HG02759 (cell line): ENCODE data around the gene TGIF1.
A peak's percentile ranks its signal among the peaks of the same experiment; 100 is the strongest.

Experiments used
- ATAC-seq: cut with Tn5 transposase; IDR thresholded peaks from one replicate; pipeline ENCODE4 v1.9.1; 2021; ENCODE audit warnings: mild to moderate bottlenecking, moderate library complexity; ENCODE audit not compliant: unreplicated experiment

Gene TGIF1

DNA sequence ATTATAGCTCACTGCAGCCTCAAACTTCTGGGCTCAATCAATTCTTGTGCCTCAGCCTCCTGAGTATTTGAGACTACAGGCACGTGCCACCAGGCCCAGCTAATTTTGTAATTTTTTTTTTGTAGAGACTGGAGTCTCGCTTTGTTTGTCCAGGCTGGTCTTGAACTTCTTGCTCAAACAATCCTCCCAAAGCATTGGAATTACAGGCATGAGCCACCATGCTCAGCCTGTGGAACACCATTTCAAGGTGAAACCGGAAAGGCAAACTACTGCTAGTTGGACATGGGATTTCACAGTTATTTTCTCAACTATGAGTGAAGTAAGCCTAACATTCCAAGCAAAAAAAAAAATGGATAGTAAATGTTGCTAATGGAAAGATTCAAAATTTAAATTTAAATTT is 20.9 kb upstream of the TGIF1 start:
- ATAC-seq: no peak

DNA sequence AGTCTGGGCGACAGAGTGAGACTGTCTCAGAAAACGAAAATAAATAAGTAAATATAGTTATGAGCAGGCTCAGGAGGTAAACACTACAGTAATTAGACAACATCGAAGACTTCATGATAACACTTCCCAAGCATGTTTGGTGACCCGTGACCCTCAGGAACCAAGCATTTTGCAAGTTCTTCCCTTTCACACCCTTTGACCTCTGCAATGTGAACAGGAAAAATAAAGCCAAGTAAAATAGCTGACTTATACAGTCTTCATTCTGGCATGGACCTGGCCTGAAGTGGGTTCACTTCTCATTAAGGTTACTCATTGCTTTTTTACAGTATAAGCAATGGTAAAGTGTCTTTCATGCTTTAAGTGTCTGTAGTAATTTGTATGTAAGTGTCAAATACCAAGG is 15.3 kb upstream of the TGIF1 start:
- no peak for ATAC-seq

DNA sequence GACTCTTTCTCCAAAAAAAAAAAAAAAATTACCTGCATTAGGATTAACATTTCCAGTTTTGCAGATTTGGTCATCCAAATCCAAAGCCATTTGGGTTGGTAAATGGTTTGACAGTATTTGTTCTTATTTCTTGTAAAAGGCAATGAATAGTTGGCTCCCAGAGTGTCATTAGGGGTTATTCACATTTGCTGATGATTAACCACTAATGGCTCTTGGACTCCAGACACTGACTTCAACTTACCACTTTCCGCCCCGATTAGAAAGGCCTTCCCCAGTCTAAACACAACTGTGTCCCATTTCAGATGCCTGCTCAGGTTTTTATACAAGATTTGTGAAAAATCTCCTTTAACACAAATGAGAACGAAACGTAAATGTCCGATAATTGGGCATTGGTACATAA is 9.6 kb upstream of the TGIF1 start:
- ATAC-seq: no peak

DNA sequence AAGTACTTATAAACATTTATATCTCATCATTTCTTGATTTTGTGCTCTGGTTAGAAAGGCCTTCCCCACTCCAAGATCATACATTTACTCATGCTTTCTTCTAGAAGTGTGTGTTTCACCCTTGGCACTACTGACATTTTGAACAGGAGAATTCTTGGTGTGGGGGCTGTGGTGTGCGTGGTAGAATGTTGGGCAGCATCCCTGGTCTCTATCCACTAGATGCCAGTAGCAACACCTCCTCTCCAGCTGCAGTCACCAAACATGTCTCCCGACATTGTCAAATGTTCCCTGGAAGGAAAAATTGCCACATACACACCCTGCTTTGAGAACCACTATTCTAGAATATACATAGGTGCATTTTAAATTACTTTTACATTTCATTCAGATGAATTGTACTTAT is 8.7 kb upstream of the TGIF1 start:
- no peak for ATAC-seq

DNA sequence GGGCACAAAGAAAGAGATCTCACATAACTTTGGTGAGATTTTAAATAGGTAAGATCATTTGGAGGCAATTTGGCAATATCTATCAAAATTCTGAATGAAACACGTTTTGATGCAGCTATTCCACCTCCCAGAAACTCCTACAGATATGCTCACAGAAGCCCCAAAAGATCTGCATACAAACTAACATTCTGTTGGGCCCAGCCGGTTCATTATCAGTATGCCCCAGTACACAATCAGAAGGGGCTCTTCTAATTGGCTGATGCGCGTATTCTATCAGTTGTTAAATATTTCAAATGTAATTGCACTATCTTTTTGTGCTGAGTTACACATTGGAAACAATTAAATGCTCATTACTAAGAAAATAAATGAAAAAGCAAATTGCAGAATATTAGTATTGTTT is 7.1 kb upstream of the TGIF1 start:
- no peak for ATAC-seq

DNA sequence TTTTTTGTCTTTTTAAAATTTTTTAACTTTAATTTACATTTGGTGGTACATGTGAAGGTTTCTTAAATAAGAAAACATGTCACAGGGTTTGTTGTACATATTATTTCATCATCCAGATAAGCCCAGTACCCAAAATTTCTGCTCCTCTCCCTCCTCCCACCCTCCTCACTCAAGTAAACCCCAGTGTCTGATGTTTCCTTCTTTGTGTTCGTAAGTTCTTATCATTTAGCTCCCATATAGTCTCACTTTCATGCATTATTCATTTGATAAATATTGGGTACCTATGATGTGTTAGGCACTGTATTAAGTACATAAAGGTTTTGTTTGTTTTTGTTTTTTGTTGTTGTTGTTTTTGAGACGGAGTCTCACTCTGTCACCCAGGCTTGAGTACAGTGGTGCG is 5.7 kb upstream of the TGIF1 start:
- ATAC-seq: no peak

DNA sequence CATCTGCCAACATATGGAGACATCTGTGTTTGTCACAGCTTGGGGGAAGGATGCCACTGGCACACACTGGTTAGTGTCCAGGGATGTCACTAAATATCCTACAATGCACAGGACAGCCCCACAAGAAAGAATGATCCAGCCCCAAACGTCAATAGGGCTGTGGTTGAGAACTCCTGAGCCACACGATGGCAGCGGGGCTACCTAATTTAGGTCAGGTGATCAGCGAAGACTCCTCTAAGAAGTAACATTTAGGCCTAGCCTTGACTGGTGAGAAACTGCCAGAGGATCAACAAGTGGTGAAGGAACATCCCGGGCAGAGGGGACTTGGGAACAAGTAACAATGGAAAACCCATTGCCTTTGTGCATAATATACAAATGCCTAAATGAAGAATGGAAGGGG is 5.0 kb upstream of the TGIF1 start:
- no peak for ATAC-seq

DNA sequence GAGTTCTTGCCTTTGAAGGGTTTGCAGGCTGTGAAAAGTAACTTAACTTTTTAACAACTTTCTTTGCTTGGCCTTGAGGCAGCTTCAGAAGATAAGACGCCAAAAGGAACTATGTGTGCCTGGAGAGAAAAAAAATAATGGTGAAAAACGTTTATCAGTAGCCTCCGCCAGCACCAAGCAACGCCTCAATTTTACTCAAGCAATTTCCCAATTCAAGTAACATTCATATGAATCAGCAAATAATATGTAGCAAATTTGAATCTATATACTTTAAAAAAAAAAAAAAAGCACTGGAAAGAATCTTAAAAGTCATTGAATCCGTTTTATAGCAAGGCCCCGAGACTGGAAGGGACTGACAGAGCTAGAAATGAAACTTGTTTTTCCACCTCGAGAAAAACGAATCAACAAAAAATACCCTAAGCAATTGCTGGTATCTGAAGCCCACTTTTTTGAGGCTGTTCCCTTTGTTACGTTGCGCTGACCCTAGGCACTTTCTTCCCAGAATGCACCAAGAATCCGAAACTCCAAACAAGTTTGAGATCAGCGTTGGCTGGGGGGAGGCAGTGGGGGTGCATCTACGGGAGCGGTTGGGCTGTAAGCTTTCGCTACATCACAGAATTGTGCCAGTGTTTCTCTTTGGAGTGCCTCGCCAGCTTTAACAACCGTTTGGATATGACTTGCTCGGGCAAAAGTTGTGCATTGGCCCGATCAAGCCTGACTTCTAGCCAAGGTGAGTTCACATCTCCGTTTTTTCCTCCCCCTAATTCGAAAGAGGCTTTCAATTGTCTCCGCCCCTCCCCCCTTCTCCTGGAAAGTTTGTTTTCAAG is 2.7 kb upstream of the TGIF1 start:
- ATAC-seq: no peak

DNA sequence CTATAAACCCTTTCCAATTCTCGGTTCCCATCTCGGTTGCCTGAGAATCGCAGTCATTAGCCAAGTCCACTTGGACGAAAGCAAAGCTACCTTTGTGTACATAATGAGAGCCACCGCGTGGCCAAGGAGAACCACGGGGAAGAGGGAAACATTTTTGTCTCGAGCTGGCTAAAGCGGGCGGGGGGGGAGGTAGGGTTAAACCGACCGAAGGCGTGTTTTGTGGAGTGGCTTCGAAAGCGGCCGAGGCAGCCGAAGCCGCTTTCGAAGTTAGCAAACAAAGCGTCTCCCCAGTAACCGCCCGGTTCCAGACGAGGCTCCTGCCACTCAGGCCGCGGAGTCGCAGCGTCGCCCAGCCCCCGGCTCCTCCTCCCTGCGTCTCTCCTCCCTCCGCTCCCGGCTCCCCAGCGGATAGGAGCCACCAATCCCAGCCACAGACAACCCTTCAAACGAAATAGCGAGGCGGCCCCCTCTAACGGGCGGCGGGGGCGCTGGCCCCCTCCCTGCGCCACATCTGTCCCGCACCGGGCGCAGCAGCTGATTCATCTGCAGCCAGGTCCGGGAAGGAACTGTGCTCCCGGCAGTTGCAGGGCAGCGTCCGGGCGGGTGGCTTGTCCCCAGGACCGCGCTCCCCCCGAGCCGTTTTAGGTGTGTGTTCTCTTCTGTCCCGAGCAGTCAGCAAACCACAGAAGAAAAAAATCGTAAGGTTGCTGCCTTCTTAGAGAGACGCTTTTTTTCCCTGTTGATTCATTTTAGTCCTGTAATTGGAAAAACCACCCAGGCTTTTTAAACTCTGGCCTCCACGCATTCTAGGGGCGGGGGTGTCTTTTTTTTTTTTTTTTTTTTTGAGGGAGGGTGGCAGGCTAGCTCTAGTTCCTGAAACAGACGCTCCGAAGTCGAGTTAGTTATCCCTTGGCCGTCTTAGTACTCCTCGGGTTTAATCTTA is 1.8 kb upstream of the TGIF1 start:
- ATAC-seq: peak; percentile 66

DNA sequence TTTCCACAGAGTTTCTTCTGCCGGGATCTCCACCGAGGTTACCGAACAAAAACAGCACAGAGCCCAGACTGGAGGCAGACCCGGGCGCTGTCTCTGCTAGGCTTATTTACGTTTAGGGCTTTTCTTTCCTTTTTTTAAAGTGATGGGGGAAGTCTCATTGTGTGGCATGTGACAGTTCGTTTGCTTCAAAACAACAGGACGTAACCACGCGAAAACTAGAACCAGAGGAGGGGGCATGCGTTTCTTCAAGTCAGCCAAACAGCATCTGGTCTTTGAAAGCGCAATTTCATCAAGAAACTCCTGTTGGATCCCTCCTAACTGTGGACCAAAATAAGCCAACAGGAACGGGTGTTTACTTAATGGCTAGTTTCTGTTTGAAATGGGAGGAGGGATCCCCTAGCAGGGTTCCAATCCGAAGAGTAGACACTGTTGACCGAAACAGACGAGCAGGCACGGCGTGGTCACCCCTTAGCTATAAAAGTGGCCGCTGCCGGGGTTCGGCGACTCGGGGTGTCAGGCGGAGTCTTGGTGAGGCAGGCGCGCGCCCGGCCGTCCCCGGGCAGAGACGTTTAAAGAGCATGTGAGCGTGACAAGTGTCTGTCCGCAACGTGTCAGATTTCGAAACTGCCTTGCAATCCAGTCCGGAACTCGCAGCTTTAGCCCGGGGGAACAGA is 997 bp upstream of the TGIF1 start:
- ATAC-seq: peak; percentile 51

DNA sequence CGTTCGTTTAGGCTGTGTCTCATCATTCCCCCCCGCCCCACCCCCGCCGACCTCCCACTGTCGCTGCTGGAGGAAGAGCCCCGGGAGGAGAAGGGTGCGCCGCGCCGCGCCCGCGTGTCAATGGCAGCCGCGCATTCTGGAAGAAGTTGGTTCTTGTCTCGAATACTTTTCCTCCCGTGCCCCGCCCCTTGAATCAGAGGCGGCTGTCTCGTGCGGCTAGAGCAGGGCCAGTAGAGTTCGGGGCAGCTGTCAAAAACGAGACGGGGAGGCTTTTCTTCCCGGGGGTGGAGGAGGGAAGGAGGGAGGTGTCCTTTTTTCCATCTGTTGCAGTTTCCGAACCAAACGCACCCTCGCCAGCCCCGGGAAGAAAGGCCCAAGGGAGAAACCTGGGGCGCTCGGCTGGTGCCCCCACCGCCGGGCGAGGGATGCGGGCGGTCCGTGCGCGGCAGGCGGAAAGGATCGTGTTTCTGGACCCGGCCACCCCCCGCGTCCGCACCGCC is 410 bp upstream of the TGIF1 start:
- peak; percentile 9 for ATAC-seq

DNA sequence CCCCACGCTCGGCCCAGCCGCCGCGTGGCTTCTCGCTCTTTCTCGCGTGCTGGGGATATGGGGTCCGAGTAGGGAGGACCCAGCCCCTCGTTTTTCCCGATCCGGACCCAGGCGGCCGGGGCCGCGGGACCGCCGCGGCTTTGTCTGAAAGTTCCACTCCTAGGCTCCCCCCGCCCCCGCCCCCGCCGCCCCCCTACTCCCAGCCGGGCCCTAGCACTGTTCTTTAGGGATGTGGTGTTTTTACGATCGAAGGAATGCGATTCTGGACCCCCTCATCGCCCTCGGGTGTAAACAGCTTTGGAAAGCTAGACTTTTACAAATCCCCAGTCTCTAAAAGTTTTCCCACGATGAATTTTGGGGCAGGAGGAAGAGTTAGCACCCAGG is 819 bp downstream of the TGIF1 start:
- no peak for ATAC-seq

DNA sequence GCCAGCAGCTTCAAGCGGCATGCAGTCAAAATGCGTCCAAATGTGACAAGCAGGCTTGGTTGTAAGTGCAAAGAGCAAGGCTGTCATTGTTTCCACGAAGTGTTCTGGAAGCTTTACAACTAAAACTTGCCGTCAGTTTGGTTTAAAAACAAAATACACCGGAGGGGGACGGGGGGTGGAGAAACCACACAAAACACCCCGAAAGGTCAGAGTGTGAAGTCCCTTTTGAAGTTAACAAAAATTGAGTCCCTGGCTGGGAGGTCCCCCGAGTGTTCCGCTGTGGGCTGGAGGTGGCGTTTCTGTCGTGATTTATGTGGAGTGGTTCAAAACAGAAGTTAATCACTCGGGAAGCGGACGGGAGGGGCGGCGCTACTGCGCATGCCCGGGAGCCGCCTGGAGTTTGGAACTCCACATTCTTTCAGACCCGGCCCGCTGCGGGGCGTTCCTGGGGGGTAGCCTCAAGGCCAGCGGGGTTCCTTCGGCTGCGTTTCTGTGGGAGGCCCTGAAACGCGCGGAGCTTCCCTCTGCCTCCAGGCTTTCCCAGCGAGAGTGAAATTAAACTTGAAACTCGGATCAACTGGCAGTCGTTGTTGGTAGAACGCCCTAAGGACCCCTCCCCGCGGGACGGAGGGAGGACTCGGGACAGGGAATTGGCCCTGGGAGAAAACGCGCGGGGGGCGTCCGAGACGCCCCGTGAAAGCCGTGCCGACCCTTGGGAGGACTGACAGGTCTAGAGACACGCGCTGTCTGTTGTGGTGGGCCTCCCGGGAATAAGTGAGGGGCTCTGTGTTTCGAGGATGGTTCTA is 1.4 kb downstream of the TGIF1 start:
- ATAC-seq: no peak

DNA sequence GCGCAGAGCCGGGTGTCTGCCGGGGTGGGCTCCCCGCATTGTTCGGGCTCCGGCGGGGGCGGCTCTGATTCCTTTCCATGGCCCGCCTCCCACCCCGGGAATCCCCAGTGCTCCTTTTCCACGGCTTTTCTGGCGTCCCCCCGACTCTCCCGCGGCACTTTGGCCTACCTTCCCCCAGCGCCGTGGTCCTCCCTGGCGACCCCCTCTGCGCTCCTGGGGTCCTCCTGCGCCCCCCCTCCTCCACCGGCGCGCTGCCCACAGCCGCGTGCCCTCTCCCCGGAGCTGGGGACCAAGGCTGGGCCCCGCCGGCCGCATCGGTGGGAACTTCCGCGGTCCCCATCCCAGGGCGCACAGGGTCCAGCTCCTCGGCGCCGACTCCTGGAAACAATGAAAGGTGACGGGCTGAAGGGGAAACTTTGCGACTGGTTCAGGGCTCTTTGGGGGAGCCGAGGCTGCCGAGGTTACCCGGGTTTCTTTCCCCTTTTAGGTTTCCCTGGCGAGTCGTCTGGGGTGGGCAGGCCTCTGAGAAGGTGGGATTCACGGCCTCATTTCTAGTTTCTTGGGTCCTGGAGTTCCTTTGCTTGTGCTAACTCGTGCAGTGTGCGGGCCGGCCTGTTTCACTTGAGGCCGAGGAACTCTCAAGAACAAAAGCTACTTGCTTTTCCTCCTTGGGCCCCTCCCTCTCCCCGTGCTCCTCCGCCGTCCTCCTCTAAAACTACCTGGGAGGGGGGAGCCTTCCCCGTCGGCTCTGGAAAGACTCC is 2.2 kb downstream of the TGIF1 start:
- no peak for ATAC-seq

DNA sequence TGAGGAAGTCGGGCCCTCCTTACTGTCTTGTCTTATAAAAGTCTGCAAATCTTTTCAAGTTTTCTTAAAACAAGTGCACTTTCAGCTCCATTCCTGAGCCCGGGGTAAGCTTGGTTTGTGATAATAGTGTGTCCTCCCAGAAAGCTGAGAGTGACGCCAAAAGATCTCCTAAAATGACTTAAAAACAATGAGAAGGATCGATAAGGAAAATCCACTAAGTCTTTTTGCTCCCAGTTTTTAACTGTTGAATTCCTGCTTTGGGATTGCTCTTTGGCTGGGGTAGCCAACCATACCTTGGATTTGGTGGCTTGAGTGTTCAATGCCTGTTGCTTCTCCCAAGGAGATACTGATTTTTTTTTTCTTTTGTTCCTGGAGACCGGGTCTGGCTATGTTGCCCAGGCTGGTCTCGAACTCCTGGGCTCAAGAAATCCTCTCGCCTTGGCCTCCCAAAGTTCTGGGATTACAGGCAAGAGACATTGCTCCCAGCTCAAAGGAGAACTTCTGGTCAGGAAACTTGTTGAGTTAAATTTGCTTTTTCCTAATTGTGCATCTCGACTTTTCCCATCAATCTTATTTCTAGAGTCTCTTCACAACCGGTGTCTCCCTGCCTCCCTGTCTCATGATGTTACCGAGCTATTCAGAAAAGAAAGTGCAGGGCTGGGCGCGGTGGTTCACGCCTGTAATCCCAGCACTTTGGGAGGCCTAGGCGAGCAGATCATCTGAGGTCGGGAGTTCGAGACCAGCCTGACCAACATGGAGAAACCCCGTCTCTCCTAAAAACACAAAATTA is 3.0 kb downstream of the TGIF1 start:
- ATAC-seq: no peak

DNA sequence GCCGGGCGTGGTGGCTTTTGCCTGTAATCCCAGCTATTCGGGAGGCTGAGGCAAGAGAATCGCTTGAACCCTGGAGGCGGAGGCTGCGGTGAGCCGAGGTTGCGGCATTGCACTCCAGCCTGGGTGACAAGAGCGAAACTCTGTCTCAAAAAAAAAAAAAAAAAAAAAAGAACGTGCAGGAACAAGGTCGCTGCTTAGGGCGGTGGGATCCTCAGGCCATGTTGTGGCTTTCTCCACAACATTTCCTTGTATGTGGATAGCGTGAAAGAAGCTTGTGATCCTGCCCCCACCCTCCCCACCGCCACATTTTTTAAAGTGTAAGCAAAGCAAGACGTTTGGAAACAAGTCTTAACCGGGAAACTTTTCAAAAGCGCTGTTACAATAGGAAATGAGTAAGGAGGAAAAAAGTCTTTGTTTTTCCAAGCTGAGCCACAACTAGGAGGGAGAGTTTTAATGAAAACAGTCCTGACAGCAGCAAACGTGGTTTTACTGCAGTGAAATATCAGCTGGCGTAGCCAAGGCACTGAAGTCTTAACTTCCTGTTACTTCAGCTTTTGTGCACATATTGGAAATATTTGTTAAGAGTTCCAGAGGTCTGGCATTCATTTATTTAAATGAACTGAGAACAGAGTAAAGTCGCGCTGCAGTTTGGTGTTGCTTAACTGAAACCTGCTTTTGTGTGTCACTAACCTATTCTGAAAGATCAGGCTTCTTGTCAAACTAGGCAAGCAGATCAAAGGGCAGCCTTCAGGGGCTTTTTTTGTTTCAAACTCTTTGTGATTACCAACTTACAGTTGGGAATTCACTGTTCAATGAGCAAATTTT is 3.8 kb downstream of the TGIF1 start:
- ATAC-seq: no peak

DNA sequence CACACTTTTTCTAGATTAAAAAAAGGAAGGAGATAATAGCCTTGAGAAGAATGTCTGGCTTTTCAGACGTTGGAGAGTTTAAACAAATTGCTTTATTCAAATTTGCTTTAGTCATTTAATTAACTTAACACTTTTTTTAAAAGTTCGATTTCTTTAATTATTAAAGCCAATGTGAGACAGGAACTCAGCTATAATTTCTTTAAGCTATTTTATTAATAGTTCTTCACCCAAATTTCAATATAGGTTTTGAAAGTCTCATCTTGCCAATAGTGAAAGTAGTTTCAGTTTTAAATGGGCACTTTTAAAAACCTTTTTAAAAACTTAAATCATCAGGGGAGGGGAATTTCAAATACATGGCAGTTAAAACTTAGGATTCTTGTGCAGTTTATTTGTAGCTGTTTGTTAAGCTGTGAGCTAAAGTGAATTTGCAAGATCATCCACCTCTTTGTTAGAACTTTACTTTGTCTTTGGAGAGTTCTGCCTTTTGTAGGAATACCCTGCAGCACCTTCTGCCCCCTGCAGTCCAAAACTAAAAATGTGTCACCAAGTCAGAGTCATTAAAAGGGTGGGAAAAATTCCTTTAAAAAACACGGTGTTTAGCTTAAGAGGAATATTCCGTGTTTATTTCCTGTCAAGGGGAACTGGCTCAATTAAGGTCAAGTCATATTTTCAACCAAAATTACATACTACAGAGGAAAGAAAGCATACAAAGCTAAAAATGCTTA is 4.6 kb downstream of the TGIF1 start:
- ATAC-seq: no peak
